Spleen (tissue), 11 donors: ENCODE results near the gene KRT83. TPM values are rescaled to one million over a fixed set of nuclear protein-coding genes. Genes with fewer than 3 reads are reported as not detected.

Experiments
- DNase-seq: peaks from one replicate; pipeline ENCODE4 v3.0.0-alpha.2; 2020
- H3K27ac ChIP-seq, 8 donors: fragments of 200-600 bp; sonication (generic) in 7 of 8; 1 replicate in 4 of 8; 2 replicates in 4 of 8; pipeline versions ENCODE4 v1.5.0 to v1.8.0; 2016 to 2021; ENCODE audit warnings: inconsistent platforms in 4 of 8, mild to moderate bottlenecking in 4 of 8, moderate library complexity in 1 of 8
- H3K27me3 ChIP-seq, 7 donors: fragments of 200-600 bp; sonication (generic) in 6 of 7; replicated peaks in 1 of 7; 1 replicate in 4 of 7; 2 replicates in 3 of 7; pipeline versions ENCODE4 v1.5.0 to v1.8.0; 2016 to 2021; ENCODE audit warnings: inconsistent platforms in 3 of 7, mild to moderate bottlenecking in 1 of 7
- H3K36me3 ChIP-seq, 6 donors: fragments of 200-600 bp; sonication (generic) in 5 of 6; 1 replicate in 4 of 6; 2 replicates in 2 of 6; pipeline versions ENCODE4 v1.5.0 to v1.8.0; 2016 to 2021; ENCODE audit warnings: inconsistent platforms in 2 of 6
- H3K4me1 ChIP-seq, 6 donors: fragments of 200-600 bp; sonication (generic) in 5 of 6; 1 replicate in 3 of 6; 2 replicates in 3 of 6; pipeline versions ENCODE4 v1.5.0 to v1.8.0; 2016 to 2021; ENCODE audit warnings: inconsistent platforms in 3 of 6
- H3K4me3 ChIP-seq, 8 donors: fragments of 200-600 bp; sonication (generic) in 7 of 8; 1 replicate in 4 of 8; 2 replicates in 4 of 8; pipeline versions ENCODE4 v1.5.0 to v1.8.0; 2016 to 2021; ENCODE audit warnings: inconsistent platforms in 4 of 8, mild to moderate bottlenecking in 4 of 8, moderate library complexity in 2 of 8
- H3K9me3 ChIP-seq, 8 donors: fragments of 200-600 bp; sonication (generic) in 7 of 8; 1 replicate in 4 of 8; 2 replicates in 4 of 8; pipeline versions ENCODE4 v1.5.0 to v1.8.0; 2016 to 2021; ENCODE audit warnings: inconsistent platforms in 4 of 8
- POLR2A ChIP-seq, 3 donors: fragments of 450-650 bp; IDR thresholded peaks; one replicate each; pipeline ENCODE4 v1.5.1; 2017; ENCODE audit warnings: antibody characterized with exemption in 3 of 3, mild to moderate bottlenecking in 1 of 3
- POLR2AphosphoS5 ChIP-seq, 3 donors: sonication (generic); formaldehyde crosslinking; IDR thresholded peaks; one replicate each; pipeline ENCODE4 v1.5.1; 2017; ENCODE audit warnings: antibody characterized with exemption in 3 of 3
- WGBS, 5 donors: extraction: QIAGEN DNeasy Blood & Tissue Kit in 3 of 5; methylation state at CpG; one replicate each; pipeline versions ENCODE4 v1.1.5 to v1.1.7; 2013 to 2018; 5-methylcytosine and 5-hydroxymethylcytosine counted together
- intact Hi-C: fragments of 100-400 bp; cut with DNase I; formaldehyde crosslinking; loops from one replicate; pipeline ENCODE4 v1.15.0; 2023; ENCODE audit warnings: low total_unique reads
- polyA plus RNA-seq, 3 donors: library from polyadenylated mRNA; stranded (reverse); fragments of 200-250 nt; gene quantifications; one replicate each; pipeline ENCODE4 v1.2.1, GENCODE V29; 2013
- total RNA-seq, 7 donors: library from RNA; depleted of rRNA in 3 of 7; stranded (reverse); fragments of >200 nt in 3 of 7; fragmentation: NEBNext Ultra II Directional in 4 of 7; extraction: Animal tissue kit (Norgen Biotek cat#: 25700) in 4 of 7; gene quantifications; one replicate each; pipeline versions ENCODE4 v1.1.0 to v1.2.1, GENCODE V29; 2016 to 2021
- TF ChIP-seq, protein P1 (sequence below), 11 experiments: fragments of 200-600 bp in 7 of 11; fragments of 450-650 bp in 4 of 11; sonication (generic) in 4 of 11; IDR thresholded peaks in 8 of 11; conservative IDR thresholded peaks in 3 of 11; 1 replicate in 7 of 11; 2 replicates in 4 of 11; pipeline versions ENCODE4 v1.4.0 to v1.8.0; 2016 to 2021; ENCODE audit warnings: antibody characterized with exemption in 11 of 11, inconsistent platforms in 4 of 11, mild to moderate bottlenecking in 1 of 11
- donor health status: healthy with polysubstance abuse.
- donor health status: DM: no; HTN: no; CAD: no; lungs with moderate emphysema.
- donor health status: DM: no; HTN: no; CAD: no.
- donor health status: Bipolar disorder and iron deficiency.
- donor health status: healthy.
- donor health status: DM: no; HTN: no; CAD: no.
- donor health status: DM: yes; HTN: yes; CAD: no.

The KRT83 gene
- total and polyA plus RNA-seq, 10 donors = not detected

DNA sequence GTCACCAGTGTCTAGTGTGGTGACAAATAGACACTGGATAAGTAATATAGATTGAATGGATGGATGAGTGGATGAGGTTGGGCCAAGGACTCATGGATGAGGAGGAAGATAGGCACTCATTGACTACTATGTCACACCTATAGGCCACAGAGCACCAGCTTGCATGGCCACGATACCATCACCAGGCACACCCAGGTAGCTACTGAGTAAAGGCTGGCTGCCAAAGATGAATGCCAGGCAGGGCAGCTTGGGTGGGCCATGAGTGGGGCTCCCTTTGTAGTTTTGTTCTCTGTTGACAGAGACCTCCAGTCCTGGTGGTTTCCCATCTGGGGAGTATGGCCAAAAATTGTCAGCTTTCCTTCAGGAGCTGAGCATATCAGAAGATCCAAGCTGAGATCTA lies 11.2 kb upstream of the KRT83 start:
- H3K27ac ChIP-seq = no peak overlapping the region
- intact Hi-C loops = no loop called here
- DNase-seq = peak; percentile 57

DNA sequence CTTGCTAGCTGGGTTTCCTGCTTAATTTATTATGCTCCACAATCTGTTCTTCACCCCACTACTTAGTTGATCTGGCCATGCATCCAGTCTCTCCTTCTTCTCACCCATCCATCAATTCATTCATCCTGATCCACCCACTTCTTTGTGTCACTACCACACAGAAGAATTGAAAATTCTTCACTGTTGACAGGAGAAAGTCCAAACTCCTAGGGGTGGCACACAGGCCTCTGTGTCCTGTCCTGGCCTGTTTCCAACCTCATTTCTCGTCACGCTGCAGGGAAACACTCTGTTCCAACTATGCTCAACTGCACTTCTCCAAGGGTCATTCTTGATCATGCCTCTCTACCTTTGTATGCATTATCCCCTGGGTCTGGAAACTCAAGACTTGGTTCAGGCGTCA lies 10.6 kb upstream of the KRT83 start:
- no peaks in the 10 kb centered on the region for H3K36me3 ChIP-seq
- H3K4me3 ChIP-seq = no peak overlapping the region
- DNase-seq = peak; percentile 5
- TF ChIP-seq, protein P1, sequence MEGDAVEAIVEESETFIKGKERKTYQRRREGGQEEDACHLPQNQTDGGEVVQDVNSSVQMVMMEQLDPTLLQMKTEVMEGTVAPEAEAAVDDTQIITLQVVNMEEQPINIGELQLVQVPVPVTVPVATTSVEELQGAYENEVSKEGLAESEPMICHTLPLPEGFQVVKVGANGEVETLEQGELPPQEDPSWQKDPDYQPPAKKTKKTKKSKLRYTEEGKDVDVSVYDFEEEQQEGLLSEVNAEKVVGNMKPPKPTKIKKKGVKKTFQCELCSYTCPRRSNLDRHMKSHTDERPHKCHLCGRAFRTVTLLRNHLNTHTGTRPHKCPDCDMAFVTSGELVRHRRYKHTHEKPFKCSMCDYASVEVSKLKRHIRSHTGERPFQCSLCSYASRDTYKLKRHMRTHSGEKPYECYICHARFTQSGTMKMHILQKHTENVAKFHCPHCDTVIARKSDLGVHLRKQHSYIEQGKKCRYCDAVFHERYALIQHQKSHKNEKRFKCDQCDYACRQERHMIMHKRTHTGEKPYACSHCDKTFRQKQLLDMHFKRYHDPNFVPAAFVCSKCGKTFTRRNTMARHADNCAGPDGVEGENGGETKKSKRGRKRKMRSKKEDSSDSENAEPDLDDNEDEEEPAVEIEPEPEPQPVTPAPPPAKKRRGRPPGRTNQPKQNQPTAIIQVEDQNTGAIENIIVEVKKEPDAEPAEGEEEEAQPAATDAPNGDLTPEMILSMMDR (IDR thresholded peaks at IDR 0.05 in 8 of 11, conservative IDR thresholded peaks at IDR 0.05 in 3 of 11) = no peak
- no peak for TF ChIP-seq POLR2AphosphoS5 (IDR thresholded peaks at IDR 0.05)
- no peak for TF ChIP-seq POLR2A (IDR thresholded peaks at IDR 0.05)
- H3K27ac ChIP-seq = no peak overlapping the region
- H3K9me3 ChIP-seq = peaks cover 0 to 13% (median 5%) of the 10 kb centered on the region in 8 donors
- H3K4me1 ChIP-seq = peaks cover 0 to 7% (median 0%) of the 10 kb centered on the region in 6 donors
- 78 to 95% (median 84%) methylated on average over 3 of the region's 3 CpGs for WGBS, 5 donors
- H3K27me3 ChIP-seq = peaks cover 0 to 28% (median 0%) of the 10 kb centered on the region in 7 donors
- intact Hi-C loops = no loop called here

More for the DNA sequence above, 11.2 kb upstream of the KRT83 start:
- no peak for TF ChIP-seq POLR2AphosphoS5 (IDR thresholded peaks at IDR 0.05)
- TF ChIP-seq POLR2A (IDR thresholded peaks at IDR 0.05) = no peak
- TF ChIP-seq, protein P1 (IDR thresholded peaks at IDR 0.05 in 8 of 11, conservative IDR thresholded peaks at IDR 0.05 in 3 of 11) = no peak
- 89 to 100% (median 95%) methylated on average over 1 of the region's 1 CpG for WGBS, 5 donors
- peaks cover 0 to 18% (median 10%) of the 10 kb centered on the region in 8 donors for H3K9me3 ChIP-seq
- peaks cover 0 to 5% (median 0%) of the 10 kb centered on the region in 6 donors for H3K4me1 ChIP-seq
- peaks cover 0 to 24% (median 0%) of the 10 kb centered on the region in 7 donors for H3K27me3 ChIP-seq
- H3K36me3 ChIP-seq = no peaks in the 10 kb centered on the region
- no peak overlapping the region for H3K4me3 ChIP-seq

DNA sequence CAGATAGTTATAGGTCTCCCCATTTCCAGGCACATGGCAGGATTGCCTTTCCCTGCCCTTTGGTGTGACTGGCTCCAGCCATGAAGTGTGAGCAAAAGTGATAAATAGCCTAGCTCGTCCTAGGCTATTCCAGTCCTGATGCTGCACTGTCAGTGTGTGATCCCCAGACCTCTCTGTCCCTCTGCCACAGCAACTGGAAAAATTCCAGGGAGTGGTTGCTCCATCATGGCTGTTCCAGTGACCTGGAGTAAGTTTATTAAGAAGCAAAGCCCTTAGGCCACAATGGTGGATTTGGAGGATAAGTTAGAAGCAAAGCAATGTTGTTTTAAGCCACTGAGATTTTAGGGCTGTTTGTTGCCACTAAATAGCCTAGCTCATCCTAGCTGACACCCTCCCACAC lies 9.8 kb upstream of the KRT83 start:
- intact Hi-C loops = no loop called here
- DNase-seq = no peak
- H3K36me3 ChIP-seq = no peaks in the 10 kb centered on the region
- H3K4me3 ChIP-seq = no peak overlapping the region
- peaks cover 0 to 7% (median 0%) of the 10 kb centered on the region in 6 donors for H3K4me1 ChIP-seq
- TF ChIP-seq POLR2A (IDR thresholded peaks at IDR 0.05) (no peak), POLR2AphosphoS5 (IDR thresholded peaks at IDR 0.05) (no peak)
- TF ChIP-seq, protein P1 (IDR thresholded peaks at IDR 0.05 in 8 of 11, conservative IDR thresholded peaks at IDR 0.05 in 3 of 11) = no peak
- peaks cover 0 to 31% (median 0%) of the 10 kb centered on the region in 7 donors for H3K27me3 ChIP-seq
- H3K27ac ChIP-seq = no peak overlapping the region
- H3K9me3 ChIP-seq = peaks cover 0 to 5% (median 1%) of the 10 kb centered on the region in 8 donors
- 25 to 80% (median 65%) methylated on average over 1 of the region's 1 CpG for WGBS, 5 donors

DNA sequence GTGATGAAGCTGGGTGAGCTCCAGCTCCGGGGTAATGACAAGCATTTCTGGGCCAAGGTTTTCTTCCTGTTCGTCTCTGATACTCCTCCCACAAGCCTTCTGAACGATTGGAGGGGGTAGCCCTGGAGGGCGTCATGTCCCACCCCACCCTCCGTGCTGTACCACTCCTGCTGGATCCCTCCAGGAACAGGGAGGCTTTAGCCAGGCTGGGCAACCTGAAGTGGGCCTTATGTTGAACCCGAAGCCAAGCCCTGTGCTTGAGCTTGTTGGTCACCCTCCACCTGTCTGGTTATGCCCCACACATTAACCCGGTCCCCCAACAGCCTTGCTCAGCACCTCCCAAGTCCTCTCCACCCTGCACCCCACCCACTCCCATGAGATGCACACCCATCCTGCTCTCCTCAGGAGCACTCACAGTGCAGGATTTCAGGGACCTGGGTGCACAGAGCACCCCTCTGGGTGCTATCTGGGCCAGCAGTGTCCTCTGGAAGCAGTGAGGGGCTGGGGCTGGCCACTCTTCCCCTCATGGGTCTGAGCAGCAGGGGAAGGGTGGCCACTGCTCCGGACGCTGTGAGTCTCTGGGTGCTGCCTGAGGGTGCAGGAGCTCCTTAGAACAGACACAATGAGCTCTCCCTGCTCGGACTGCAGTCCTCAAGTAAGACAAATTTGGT lies 6.8 kb upstream of the KRT83 start:
- intact Hi-C loops = loop anchor here (2.0 kb wide), 1 partner anchor 171 kb away; no protein-coding TSS in a partner anchor
- Histone ChIP-seq H3K27me3 (peaks cover 0 to 33% (median 0%) of the 10 kb centered on the region in 7 donors), H3K27ac (no peak overlapping the region), H3K4me1 (peaks cover 0 to 7% (median 0%) of the 10 kb centered on the region in 6 donors), H3K36me3 (no peaks in the 10 kb centered on the region), H3K9me3 (no peaks in the 10 kb centered on the region), H3K4me3 (no peak overlapping the region)
- TF ChIP-seq, protein P1 (IDR thresholded peaks at IDR 0.05 in 8 of 11, conservative IDR thresholded peaks at IDR 0.05 in 3 of 11) = peak in 3 of 11 experiments; percentile 10 to 26 (median 17)
- TF ChIP-seq POLR2A (IDR thresholded peaks at IDR 0.05) = no peak
- TF ChIP-seq POLR2AphosphoS5 (IDR thresholded peaks at IDR 0.05) = no peak
- WGBS, 5 donors = 61 to 72% (median 64%) methylated on average over 10 of the region's 10 CpGs
- DNase-seq = peak; percentile 68
